ENCODE results near the gene PDE4D.

Gene PDE4D

DNA sequence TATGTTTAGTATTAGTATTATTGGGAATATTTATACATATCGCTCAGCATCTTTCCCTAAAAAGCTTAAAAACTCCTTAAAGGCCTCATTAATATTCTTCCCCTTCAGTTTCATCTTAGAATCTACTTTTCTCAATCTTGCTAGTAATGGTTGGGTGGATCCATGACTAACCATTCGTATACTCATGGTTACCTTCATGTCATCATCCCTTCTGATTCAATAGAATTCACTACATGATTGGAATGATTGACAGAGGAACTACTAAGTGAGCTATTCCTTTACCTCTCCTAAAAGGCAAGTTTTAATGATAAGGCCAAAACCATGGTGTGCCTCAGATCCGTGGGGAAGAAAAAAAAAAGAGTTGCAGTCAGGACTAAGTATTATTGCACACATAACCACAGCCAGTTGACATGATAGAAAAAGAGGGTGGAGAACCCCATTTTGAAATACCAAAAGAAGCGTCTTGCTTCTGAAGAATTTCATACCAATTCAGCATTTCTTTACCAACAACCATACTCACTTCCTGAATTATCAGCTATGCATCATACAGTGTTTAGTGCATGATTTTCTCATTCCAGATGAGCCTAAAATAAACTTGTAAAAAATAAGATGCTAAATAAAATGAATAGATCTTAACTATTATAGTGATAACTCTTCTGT lies 624.6 kb downstream of the PDE4D start:
- DNase-seq: no peak

DNA sequence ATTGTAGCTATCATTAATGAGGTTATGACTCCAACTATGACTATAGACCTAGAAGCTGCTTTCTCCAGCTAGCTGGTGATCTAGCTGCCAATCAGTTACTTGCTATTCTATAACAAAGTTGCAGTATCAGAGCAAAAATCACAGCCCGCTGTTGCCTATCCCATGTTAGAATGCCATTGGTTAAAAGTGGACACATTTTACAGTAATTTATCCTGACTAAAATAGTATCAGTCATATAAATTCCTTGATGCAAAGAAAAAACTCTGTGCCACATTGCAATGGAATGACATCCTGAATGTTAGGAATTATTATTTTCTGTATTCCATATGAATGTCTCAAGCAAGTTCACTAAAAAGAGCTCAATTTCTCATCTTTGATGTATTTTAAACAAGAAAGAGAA lies 626.5 kb downstream of the PDE4D start:
- no peak for DNase-seq

DNA sequence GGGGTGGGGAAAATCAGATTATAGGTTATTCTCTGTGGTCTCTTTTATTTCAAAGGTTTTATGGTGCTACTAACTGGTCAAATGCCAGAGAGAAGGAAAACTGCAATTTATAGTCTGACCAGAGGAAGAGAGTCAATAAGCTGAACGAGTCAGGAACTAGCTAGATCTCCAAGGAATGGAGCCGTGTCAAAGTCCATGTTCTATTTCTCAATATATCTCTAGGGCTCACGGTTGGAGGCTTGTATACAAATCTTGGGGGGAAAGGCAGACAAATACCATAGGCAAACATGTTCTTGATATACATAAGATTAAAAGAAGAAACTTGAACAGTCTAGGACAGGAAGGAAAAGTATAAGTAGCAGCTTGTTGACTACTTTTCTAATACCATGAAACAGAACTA lies 627.1 kb downstream of the PDE4D start:
- DNase-seq: no peak

DNA sequence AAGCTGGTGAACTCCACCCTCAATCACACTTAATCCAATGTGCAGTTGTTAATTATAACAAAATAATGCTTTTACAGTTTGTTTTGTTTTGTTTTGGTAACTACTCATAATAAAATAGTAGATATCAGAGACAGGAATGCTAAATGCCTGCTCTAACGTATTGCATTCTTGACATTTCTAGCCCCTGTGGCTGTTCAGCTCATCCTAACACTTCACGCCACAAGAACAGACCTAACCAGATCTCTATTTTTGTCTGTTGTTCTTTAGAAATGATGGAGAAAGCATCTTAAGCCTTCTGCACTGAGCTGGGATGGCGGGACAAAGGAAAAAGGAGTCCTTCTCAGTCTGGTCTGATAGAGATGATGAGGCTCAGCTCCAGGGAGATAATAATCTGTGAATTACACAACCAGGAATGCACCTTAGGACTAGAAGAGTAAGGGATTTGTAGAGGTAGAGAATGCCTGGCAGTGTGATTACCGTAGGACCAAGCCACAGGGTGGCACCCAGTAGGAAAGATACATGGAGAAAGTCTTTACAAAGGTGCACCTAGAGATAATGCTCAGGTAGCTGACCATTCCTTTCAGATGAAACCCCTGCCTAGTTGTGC lies 628.8 kb downstream of the PDE4D start:
- DNase-seq: no peak

DNA sequence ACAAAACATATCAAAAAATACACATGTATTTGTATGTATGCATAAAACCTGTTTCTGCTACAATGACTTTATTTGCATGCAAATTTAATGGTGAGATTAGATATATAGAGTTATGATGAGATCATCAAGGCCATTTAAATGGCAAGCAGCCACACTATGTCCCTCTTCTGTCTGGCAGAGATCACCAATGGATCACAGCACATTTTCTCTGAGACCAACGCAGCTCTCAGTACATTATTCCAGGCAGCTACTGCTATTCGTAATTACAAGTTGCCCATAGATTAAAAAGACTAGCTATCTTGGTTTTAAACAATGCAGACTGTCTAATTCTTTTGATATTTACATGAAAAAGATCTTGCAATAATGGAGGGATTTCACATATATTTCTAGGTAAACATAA lies 629.5 kb downstream of the PDE4D start:
- no peak for DNase-seq

DNA sequence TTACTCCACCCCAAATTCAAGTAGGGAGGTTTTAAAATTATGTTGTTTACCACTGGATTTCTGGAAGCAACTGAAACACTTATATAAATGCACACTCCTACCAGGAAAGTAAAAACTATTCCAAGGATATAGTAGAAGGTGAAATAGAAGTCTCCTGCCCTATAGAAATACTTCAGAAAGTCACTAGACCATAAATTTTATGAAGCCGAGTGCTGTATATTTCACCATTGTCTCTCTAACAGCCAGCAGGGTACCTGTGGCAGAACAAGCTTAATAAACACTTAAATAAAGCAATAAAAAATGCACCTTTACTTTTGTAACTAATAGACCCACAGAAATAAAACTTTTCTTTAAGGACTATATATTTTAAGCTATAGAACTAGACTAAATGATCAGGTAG lies 631.6 kb downstream of the PDE4D start:
- no peak for DNase-seq

DNA sequence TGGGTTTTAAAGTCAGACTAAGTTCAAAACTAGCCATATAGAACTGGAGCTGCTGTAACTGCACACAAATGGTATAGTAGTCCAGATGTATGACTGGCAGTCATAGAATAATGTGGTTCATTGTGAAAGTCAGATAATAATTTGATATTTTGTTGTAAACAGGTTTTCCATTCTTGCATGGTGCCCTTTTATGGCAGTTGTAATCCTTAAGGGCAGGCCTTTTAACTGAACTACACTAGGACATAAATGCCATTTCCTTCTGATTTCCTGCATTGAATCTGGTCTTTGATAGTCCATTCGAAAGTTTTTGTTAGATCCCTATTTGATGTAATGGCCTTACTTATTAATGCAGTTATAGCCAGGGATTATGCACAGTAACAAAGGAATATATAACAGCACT lies 632.6 kb downstream of the PDE4D start:
- no peak for DNase-seq

DNA sequence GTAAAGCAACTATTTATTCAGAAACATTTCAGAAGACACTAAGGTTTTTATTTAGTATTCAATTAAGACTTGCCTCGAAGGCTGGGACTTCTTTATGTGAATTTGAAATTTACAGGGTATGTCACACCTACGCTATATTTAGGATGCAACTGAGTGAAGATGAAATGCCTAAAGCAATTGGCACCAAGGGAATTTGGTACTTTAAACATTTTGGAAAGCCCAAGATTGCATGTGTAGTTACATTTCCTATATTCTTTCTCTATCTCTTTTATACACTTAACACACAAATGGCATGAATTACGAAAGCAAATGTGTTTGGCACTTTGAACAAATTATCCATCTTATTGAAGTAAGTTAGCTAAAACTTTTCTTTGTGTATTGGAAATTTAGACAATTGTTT lies 633.3 kb downstream of the PDE4D start:
- DNase-seq: no peak

DNA sequence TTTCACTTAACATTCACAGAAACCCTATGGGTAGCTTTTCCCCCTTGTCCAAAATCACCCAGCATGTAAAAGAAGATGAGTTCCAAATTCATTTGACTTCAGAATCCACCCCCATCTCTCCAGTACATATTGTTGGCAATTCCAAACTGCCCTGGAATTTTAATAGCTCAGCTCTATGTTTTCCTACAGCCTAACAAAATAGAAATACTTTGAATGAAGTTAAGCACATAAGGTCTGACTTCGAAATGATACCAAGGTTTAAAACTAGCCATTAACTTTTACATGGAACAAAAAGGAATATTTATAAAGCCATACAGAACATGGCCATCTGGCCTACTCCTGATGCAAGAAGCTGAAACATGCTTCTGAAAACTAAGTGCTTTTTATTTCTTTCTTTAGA lies 634.3 kb downstream of the PDE4D start:
- no peak for DNase-seq

DNA sequence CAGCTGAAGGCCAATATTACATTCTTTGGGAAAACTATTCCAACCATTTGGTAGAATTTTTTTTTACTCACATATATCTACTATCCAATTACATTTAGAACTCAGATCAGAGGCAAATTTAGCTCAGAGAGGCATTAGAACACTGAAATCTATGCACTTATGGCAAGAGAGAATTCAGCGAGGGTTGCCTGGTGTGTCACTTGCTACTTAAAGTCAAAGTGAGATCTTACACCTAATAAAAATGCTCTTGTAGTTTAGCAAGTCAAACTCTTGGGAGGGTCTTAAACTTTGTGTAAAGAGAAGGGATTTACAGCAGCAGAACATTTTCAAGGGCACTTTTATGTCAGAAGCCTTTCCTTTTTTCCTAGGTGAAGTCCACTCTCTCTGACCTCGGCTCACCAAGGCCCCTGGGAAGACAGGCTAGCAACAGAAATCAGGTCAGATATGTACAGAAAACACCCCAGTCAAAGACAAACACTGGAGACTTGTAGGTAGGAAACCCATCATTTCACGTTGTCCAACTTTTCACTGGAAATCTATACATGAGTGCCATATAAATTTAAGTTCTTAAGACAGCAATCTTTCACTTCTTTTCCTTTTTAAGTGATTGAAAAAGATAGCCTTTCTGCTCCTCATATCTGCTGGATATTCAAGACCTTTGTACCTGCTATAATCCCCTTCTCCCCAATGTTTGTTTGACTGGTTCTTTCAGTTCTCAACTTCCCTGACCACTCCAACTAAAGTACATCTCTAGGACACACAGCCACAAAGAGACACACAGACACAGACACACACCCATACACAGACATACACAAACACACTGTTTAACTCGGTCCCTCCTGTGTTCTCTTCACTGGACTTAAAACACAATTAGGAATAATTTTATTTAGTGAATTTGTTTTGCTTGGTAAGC lies 635.8 kb downstream of the PDE4D start:
- DNase-seq: no peak

DNA sequence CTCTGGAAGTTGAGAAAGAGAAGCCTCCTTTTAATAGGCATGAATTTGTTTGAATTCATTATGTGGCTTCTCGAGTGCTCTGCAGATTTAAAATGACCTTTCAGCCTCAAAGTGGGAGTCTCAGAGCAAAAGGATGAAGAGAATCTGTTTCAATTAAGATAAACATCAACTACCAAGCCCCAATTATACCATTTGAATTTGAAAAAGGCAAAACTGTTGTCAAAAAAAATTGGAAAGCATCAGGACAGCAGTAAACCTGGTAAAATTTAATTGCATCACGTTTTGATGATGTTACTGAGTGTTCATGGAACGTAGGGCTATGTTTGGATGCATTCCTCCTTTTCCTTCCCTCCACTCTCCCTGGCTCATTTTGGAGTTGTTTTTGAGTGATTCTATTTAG lies 637.2 kb downstream of the PDE4D start:
- no peak for DNase-seq

DNA sequence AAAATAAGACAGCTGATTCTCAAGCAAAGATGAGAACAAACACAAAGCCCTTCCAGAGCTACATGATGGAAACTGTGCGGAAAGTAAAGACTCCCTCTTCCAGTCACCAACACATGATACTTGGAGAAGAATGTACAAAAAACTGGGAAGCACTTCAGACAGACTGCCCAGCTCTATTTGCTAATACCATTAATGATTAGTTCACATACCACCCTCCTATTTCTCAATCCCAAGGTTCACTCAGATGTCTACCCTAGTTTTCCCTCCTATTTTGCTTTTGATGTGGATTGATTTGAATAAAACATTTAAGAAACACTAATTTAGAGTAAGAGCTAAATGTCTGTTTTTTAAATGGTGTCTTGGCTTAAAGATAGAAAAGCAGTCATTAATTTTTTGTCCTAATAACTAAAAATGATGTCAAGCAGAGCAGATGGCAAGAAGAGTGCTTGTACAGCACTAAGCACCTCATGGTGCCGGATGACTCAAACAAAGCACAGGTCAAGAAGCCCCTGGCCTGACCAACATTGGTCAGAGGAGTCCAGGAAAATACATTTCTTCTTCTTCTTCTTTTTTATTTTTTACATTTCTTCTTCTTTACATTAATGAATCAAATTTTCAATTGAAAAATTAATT lies 639.4 kb downstream of the PDE4D start:
- no peak for DNase-seq

DNA sequence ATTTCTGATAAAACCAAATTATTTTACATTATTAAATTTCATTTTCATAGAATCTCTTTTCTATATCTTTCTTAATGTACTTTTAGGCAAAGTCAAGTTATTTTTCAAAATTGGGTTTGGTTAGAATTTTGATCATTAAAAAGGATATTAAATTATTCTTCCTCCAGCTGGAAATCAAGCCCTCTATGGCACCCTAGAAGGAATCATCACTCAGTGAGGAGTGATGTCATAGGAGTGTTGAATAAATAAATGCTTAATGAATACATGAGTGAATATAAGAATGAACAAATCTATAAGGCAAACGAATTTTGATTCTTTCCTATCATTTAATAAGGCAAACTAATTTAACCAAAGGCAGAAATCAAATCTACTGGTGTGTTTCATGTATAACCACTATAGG lies 639.9 kb downstream of the PDE4D start:
- DNase-seq: no peak

DNA sequence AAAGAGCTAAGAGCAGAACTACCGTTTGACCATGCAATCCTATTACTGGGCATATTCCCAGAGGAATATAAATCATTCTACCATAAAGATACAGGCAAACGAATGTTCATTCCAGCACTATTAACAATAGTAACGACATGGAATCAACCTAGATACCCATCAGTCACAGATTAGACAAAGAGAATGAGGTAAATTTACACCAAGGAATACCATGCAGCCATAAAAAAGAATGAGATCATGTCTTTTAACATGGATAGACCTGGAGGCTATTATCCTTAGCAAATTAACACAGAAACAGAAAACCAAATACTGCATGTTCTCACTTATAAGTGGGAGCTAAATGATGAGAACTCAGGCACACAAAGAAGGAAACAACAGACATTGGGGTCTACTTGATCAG lies 641.9 kb downstream of the PDE4D start:
- DNase-seq: no peak

DNA sequence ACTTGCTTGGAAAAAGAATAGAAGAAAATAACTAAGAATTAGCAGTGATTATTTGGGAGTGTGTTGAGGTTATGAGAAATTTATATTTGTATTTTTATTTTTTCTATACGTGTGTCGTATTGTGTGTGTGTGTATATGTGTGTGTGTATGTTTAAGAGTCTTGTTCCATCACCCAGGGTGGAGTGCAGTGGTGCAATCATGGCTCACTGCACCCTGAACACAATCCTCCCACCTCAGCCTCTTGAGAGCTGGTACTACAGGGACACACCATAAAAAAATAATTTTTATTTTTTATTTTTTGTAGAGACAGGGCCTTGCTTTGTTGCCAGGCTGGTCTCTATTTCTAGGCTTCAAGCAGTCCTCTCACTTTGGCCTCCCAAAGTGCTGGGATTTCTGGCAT lies 643.8 kb downstream of the PDE4D start:
- no peak for DNase-seq

DNA sequence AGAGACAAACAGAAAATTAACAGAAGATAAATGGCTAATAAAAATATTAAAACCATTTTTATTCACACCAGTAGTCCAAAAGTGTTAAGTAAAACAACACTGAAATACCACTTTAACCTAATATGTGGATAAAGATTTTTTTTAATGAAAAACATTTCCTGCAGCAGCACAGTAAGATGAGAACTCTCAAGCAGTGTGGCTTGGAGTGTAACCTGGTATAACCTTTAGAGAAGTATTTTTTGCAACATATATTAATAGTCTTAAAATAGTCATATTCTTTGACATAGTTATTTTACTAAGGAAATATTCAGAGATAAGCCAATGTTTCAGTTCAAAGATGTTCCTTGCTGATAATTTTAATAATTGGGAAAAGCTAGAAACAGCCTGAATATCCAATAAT lies 644.4 kb downstream of the PDE4D start:
- no peak for DNase-seq

DNA sequence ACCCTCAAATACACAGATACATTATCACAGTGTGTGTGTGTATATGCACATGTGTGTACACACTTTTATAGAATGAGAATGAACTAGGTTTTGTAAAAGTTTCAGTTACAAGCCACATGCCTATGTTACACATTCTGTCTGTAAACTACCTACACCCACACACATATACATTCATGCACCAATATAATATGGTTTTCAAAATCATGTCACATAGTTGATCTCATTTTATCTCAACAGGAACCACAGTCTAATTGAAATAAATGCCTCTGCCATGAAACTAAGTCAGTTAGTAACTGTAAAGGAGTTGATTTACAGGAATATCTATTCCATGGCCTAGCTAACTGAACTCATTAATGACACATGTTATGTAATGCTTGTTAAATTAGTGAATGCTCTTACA lies 646.6 kb downstream of the PDE4D start:
- no peak for DNase-seq

DNA sequence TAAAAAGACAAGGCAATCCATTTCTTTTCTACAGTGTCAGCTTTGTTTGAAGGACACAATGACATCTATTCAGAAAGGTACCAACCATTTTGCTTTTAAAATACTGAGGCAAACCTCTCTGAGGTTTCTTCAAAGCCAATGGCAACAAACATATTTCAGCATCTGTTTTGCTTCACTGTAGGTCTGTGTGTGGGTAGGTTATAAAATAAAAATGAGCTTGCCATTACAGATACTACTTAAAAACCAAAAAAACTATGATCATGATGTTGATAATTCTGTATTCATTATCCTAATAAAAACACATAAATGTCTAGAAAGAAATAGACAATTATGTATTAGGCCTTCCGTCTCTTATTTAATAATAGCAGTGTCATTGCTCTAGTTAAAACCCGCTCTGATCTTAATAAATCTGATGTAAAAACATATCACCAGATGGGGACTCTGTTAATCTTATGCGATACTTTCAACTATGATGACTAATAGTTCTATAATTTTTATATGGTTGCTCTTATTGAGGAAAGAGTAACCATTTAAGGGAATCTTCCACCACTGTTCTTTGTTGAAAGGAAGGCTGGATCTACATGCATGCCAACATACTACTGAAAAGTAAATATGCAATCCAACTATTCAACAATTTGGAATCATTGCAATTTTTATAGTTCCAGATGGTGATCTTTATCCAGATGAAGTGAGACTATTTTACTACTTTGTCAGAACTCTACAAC lies 647.2 kb downstream of the PDE4D start:
- no peak for DNase-seq

DNA sequence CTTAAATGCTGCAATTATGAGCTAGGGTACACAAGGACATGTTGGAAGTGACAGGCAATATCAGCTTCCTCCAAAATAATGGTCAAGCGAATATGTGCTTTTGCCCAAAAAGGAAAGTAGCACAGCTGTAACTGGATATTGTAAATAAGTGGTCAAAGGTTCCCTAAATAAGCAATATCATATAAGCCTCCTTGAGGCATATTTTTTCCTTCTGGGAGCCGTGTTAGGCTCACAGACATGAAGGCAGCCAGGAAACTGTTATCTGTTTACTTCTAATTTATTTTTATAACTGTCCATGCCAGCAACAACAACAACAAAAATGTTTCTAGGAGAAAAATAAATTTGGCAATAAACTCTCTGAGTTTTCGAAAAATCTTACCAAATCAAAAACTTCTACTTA lies 648.3 kb downstream of the PDE4D start:
- no peak for DNase-seq

DNA sequence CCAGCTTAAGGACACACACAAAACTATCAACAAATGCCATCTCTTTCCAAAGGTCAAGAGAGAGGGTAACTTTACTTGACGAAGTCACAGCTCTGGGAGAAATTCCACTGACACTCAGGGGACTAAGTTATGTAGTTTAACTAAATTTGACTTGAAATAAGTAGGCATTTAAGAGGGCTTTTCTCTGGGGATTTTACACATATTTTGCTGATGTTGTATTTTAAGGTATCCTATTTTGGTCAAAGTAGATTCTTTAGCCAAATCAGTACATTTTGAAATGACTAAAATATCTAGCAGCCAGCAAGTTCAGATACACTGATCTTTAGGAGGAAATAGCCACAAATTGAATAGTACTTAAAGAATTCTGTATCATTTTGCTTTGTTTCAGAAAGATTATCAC lies 652.0 kb downstream of the PDE4D start:
- DNase-seq: no peak

DNA sequence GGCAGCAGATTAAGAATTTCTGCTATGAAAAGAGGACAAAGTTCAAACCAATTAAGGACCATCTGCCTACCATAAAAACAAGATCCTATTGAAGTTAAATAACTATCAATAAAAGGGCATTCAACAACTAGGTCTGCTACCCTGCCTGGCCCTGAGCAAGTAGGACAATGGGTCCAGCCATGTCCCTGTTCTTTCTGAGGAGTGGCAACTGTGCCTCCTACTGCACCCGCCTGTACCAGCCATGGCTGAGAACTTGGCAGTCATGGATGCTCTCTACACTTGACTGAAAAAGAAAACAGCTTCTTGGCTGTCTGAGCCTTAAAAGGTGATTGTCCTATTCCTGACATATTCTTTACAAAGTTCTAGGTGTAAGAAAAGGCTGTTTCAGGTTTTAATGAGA lies 652.4 kb downstream of the PDE4D start:
- DNase-seq: no peak

DNA sequence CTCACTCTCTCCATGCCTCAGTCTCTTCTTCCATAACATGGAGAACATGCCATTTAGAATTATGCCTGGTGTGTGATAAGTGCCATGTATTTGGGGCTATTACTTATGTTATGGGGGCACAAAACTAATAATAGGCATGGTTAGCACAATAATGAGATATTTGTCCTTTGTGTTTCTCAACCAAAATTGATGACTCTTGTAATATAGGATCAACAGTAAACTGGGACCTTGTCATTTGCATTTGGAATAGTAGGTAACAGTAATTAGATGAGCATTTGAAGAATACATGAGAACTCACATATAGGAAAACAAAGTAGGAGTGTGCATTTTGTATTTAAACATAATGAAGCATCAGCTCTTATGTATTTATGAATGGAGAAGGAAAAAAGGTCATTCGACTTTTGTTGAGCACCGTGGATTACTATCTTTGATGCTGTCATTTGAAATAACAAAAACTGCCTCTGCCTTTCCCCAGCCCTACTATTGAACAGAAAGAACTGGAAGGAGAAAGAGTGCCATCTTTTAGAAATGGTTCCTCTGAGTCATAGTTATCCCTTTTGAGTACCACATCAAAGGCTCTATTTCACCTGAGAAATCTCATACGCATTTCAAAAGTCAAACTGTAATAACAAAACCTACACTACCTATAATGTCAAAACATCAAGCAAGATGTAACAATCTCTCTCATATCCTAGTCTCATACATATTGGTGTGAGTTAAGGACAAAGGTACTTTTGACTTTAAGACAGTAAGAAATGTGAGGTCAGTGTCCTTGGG lies 655.2 kb downstream of the PDE4D start:
- no peak for DNase-seq
